ENCODE measurements around the gene AKR1C4.
"Not testable (repeated sequence)": the region's sequence is repeated elsewhere in the genome, so short reads cannot be mapped to it uniquely, and the experiment has no call there.

AKR1C4 gene

DNA sequence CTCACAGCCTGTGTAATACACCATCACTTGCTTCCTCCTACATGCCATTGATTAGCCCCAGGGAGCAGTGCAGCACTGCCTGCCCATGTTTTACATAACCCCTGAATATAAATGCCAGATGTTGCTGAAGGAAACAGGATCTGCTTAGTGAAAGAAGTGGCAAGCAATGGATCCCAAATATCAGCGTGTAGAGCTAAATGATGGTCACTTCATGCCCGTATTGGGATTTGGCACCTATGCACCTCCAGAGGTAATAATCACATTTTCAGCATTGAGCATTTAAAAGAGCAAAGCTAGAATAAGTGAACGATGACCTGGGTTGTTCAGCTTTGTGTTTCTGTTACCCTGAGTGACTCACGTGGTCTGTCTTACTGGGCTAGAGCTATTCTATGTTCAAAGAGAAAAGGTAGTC is at the start of gene AKR1C4:
Gene AKR1C4, plus strand, starts transcription at position 136 of the 412 bp plus-strand sequence. Its CDS starts 31 bp downstream, at position 167.
- DNase-seq (ENCODE audit: low read depth), result no peak

DNA sequence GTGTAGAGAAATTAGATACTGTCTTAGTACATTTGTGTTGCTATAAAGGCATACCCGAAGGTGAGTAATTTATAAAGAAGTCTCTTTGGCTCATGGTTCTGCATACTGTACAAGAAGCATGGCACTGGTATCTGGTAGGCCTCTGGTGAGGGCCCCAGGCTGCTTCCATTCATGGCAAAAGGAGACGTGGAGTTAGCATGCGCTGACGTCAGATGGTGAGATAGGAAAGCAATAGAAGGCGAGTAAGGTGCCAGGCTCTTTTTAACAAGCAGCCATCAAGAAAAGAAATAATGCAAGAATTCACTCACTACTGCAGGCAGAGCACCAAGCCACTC is 49.8 kb upstream of the AKR1C4 start:
- DNase-seq (ENCODE audit: low read depth), result no peak

DNA sequence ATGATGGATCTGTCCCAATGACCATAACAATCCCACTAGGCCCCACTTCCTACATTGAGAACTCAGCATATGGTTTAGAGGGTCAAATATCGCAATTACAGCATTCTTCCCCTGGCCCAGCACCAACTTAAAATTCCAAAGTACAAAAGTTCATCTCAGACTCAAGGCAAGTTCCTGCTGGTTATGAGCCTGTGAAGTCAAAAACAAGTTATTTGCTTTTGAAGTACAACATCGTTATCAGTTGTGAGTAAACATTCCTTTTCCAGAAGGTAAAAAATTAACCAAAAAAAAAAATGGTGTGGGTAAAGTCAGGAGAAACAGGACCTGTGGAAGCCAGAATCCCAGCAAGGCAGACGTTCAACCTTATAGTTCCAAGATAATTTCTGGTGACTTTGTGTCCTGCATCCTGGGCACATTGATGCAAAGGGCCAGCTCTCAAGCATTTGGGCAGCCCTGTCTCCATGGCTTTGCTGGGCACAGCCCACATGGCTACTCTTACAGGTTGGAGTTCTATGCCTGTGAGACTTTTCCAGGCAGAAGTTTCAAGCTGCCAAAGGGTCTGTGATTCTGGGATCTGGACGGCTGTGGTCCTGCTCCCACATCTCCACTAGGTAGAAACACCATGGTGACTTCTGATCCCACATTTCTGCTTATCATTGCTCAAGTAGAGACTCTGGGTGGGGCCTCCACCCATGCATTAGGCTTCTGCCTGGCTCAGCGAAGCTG is 49.2 kb upstream of the AKR1C4 start:
- no peak for DNase-seq (ENCODE audit: low read depth)

DNA sequence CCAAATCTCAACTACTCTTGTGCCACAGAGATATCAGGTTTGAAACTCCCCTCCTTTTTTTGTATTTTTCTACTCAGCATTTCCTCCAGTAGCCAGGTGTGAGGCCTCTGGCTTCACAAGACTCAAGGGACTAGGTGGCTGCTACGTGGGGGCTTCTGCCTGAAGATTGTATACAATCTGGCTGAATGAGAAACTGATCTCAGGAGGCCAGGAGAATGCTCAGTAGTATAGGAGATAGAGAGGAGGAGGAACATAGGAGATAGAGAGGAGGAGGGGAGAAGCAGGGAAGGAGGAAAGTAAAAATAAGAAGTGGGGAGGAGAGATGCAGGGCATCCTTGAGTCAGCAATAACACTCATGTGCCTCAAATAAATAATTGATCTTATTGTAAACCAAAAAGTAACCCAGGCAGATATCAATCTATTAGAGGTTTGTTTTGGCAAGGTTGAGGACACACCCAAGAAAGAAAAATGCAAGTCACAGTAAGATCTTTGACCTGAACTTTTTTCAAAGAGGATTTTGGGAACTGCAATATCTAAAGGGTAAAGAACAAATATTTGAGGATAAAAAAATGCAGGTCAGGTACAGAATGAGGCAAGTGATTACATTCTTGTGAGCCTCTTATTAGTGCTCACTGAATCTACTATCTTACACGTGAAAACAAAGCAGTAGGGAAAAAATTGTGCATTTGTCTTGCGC is 48.5 kb upstream of the AKR1C4 start:
- DNase-seq (ENCODE audit: low read depth), result no peak

DNA sequence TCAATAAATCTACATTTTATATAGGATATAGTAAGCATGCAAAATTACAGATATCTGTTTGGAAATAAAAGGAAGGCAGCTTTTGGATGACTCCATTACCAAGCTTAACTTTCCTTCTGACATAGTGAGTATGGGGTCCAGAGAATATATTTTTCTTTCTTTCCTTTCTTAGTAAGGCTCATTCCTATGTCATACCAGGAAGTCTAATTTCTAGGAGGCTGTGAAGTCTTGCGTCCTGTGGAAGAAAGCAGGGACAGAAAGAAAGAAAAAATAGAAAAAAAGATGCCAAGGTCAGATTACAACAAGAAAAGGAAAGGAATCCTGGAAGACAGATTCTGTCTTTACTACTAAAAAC is 48.0 kb upstream of the AKR1C4 start:
- no peak for DNase-seq (ENCODE audit: low read depth)

DNA sequence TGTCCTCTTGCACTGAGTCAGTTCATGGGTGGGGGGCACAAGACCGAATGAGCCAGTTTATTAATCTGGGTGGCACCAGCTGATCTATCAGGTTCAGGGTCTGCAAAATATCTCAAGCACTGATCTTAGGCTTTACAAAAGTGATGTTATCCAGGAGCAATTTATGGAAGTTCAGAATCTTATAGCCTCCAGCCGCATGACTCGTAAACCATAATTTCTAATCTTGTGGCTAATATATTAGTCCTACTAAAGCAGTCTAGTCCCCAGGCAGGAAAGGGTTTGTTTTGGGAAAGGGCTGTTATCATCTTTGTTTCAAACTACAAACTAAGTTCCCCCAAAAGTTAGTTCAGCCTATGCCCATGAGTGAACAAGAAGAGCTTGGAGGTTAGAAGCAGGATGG is 45.6 kb upstream of the AKR1C4 start:
- no peak for DNase-seq (ENCODE audit: low read depth)

DNA sequence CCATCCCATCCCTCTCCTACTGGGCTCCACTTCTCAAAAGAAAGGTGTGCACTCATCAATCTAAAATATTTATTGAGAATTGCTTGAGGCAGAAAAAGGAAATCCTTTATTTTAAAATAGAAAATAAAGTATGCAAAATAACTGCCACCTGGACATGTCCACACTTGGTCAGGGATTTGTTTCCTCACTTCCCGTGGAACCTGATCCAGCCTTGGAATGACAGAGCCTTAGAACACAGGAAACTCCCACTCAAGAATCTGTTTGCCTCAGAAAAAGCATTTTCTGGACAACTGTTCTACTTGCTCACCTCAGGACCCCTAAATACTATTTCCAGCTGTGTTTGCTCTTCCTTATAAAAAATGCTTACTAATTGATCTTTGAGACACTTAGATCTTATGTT is 40.7 kb upstream of the AKR1C4 start:
- no peak for DNase-seq (ENCODE audit: low read depth)

DNA sequence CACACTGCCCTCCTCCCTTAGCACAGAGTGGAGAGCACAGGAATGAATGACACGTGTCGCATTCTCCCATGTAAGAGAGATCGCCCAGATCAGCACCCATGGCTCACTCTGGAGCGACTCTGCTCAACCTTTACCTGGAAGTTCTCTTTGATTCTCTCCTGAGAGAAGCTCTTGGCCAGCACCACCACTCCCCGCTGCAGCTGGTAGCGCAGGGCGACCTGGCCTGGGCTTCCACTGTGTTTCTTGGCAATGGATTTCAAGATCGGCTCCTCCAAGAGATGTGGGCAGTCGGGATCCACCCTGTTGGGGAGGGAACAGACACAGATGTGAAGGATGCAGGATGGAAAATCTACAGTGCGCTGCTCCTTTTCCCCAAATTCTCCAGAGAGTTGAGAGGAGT is 39.1 kb upstream of the AKR1C4 start:
- DNase-seq (ENCODE audit: low read depth), result no peak

DNA sequence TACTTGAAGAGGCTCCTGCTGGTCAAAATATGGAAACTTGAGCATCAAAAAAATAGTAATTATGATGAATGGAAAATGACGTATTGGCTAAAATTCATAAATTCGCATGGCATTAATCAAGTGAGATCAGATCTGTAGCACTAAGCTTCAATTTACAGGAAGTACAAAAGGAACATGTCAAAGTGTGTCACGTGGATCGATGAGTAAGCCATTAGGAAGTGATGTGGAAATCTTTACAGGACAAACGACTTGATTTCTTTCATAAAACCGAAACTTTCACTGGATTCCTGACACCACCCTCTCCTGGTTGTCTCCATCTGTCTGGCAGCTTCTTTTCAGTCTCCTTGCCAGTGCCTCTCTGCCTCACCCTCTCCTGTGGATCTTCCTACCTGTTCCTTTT is 37.5 kb upstream of the AKR1C4 start:
- DNase-seq (ENCODE audit: low read depth), result no peak

DNA sequence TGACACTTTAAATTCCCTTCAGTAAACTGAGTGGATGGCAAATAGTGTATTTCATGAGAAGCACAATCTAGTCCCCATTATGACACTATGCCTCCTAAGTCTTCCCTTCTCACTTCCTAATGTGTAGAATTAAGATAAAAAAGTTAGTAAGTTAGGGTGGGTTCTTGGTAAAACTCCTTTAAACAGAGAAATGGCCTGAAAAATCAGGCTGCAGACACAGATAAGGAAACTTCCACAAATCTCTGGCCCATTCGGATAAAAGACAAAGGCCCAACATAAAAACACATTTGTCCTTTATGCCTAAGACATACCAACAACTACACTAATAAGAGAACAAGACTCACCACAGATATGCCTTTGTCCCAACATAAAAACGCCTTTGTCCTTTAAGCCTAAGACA is 33.1 kb upstream of the AKR1C4 start:
- no peak for DNase-seq (ENCODE audit: low read depth)

DNA sequence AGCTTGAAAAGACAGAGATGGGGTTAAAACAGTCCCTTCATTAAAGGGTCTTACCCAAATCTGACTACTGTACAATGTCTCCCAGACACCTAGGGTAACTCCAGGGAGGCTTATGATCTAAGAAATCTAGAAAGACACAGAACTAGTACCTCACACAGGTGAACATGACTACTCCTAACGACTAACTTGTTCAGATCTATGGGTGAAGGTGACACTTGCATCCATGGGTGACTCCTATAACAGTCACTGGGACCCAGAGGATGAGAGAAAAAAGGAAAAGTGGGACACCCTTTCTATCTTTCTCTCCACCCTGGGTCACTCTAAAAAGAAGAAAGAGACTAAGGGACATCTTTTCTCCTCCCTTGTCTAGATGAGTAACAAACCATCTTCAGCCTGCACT is 30.9 kb upstream of the AKR1C4 start:
- DNase-seq (ENCODE audit: low read depth), result no peak

DNA sequence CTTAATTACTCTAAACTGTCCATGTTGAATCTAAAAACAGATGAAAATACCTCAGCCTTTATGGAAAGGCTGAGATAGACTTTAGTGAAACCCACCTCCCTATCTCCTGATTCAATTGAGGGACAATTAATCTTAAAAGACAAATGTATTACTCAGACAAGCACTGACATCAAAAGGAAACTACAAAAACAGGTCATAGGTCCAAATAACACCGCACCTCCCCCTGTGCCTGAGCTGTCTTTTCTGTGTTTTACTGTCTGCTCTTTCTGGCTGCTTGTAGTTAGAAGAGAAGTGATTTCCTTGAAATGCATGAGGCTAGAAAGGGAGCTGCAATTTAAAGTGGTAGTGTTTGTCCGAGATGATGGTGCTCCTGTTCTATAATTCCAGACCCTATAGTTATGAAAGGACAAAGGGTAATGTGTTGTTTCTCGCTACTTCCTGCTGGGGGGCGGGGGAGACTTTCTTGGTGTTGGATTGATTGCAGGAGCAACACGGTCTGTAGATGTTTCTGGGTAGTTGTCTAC is 27.7 kb upstream of the AKR1C4 start:
- no peak for DNase-seq (ENCODE audit: low read depth)

DNA sequence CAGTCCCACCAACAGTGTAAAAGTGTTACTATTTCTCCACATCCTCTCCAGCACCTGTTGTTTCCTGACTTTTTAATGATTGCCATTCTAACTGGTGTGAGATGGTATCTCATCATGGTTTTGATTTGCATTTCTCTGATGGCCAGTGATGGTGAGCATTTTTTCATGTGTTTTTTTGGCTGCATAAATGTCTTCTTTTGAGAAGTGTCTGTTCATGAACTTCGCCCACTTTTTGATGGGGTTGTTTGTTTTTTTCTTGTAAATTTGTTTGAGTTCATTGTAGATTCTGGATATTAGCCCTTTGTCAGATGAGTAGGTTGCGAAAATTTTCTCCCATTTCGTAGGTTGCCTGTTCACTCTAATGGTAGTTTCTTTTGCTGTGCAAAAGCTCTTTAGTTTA is 21.1 kb upstream of the AKR1C4 start:
- not testable (repeated sequence) for DNase-seq (ENCODE audit: low read depth)

DNA sequence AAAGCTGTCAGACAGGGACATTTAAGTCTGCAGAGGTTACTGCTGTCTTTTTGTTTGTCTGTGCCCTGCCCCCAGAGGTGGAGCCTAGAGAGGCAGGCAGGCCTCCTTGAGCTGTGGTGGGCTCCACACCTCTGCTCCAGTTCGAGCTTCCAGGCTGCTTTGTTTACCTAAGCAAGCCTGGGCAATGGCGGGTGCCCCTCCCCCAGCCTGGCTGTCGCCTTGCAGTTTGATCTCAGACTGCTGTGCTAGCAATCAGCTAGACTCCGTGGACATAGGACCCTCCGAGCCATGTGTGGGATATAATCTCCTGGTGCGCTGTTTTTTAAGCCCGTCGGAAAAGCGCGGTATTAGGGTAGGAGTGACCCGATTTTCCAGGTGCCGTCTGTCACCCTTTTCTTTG is 16.1 kb upstream of the AKR1C4 start:
- not testable (repeated sequence) for DNase-seq (ENCODE audit: low read depth)

DNA sequence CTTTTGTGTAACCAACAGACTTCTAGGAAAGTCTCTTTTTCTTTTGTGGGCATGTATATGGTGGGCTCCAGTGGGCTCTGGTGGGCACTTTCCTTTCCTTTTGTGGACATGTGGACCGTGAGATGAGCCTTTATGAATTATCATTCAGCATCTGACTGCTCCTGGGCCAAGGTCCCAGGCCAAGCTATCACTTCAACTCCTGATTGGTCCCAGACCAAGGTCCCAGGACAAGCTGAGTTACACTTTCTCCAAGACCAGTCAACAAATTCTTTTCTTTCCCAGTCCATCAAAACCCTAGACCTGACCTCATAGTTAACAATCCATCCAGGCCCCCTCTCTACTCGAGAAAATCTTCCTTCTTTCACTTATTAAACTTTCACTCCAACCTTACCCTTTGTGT is 12.7 kb upstream of the AKR1C4 start:
- DNase-seq (ENCODE audit: low read depth), result no peak

DNA sequence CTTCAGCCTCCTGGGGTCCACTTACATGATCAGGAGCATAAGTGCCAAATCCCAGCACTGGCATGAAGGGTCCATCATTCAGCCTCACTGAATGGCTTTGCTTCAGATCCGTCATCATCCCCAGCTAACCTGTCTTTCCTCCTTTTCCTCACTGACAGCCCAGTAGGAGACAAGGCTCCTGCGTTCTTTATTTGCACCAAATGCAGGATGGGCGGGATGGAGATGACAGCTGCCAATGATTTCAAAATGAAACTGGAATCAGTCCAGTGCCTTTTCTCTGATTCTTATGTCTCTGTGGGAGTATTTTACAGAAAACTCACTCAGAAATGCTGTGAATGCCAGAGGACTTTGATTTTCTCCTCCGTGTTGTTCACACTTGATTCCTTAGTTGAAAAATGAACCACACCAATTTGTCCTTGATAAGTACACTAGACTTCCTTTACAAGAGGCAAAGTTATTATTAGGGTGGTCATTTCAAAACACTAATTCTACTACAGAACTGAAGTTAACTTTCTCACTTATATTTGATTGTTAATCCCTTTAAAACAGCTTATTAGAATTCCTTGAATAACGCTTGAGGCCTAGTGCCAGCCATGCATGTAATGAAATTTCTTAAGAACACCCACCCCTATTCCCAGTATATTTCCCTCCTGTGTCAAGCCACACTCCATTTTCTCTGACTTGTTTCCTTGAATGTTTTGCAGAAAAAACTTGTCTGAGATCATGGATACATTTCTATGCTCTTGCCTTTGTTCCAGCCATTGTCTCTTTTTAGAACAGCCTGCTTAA is 11.5 kb upstream of the AKR1C4 start, which contains the start of gene AKR1C8:
Gene AKR1C8, minus strand, starts transcription at position 164 of the 789 bp plus-strand sequence. Its CDS starts 46 bp downstream, at position 118.
- DNase-seq (ENCODE audit: low read depth), result no peak

DNA sequence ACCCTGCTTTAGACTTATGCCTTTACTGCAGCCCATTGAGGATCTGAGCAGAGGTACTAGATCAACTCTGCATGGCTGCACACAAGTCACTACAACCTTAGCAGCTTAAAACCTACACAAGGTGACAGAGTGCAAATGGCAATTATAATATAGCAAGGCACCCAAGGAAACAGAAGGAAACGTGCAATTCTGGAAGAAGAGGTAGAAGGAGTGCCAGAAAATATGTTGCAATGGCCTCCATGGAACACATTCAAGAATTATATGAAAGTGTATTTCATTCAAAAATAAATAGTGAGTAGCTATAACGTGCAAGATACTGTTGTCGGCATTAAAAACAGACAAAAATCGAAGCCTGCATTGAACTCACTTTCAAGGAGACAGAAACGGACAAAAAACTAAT is 8.8 kb upstream of the AKR1C4 start:
- no peak for DNase-seq (ENCODE audit: low read depth)

DNA sequence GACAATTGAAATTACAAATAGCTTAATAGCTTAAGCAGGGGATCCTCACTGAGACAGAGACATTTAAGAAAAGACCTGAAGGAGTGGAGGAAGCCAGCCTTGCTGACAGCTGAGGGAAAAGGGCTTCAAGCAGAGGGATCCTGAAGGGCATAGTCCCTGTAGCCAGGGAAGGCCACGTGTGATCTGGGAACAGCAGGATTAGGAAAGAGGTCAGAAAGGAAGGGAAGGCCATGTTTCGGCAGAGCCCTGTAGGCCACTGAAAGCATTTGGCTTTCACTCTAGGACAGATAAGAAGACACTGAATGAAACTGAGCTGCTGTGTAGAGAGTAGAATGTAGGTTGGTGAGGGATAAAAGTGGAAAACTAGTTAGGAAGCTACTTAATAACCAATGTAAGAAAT is 8.3 kb upstream of the AKR1C4 start:
- DNase-seq (ENCODE audit: low read depth), result no peak

DNA sequence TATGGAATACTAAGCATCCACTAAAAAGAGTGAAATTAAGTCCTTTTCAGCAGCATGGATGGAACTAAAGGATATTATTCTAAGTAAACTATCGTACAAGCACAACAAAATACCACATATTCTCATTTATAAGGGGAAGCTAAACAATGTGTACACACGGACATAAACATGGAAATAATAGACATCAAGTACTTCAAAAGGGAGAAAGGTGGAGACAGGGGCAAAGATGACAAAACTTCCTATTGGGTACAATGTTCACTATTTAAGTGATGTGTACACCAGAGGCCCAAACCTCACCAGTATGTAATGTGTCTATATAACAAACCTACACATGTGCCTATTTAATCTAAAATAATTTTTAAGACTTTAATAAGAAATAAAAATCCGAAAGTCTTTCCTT is 2.2 kb upstream of the AKR1C4 start:
- DNase-seq (ENCODE audit: low read depth), result no peak

DNA sequence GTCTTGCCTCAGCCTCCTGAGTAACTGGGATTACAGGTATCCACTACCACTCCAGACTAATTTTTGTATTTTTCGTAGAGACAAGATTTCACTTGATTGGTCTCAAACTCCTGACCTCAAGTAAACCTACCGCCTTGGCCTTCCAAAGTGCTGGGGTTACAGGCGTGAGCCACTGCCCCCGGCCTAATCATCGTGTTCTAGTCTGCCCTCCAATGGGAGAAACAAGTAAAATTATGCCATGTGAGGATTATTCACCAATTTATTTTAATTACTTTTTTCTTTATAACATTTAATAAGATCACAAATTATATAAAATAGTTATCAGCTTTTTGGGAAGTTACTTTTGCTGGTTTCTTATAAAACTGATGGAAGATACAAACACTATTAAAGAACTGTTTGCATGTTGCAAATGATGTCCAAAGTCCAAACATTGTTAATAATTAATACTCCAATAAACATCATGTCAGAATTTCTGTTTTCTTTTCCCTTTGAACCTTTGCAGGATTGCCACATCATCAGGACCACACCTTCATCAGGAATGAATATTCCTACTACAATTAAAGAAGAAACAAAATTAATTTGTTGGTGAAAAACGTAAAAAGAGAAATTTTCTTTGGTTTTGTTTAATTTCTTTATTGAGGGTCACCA is 786 bp upstream of the AKR1C4 start:
- DNase-seq (ENCODE audit: low read depth), result no peak

DNA sequence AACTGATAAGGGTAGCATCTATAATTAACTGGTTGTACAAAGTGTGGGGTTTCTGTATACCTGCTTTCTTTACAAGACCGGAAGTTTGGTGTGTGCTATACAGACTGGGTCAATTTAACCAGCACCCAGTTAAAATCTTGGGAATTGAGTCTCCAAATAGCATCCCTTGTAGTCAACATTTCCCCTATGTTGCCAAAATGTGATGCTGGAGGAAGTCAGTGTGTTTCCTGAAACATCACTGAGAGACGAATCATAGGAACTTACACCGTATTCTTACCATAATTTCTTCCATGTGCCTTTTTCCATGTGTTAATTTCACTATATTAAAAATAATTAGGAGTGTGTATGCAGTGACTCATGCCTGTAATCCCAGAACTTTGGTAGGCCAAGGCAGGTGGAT is 1.7 kb downstream of the AKR1C4 start:
- no peak for DNase-seq (ENCODE audit: low read depth)

DNA sequence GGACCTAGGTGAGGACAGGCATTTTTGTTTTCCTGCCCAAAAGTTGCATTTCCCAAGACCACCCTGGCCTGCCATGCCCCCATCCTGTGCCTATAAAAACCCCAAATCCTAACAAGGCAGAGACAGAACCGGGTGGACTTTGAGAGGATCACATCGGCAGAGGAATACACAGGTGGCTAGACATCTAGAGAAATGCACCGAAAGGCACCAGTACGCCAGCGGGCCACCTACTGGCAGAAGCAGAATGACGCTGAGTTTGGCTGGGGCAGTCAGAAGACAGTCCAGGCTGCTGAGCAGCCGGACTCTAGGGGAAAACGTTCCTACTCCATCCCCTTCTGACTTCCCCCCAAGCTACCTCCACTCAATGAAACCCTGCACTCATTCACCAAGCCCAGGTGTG is 2.8 kb downstream of the AKR1C4 start:
- no peak for DNase-seq (ENCODE audit: low read depth)

Data from stimulated activated CD4-positive, alpha-beta T cell treated with anti-CD3 and anti-CD28 coated beads, Interleukin-2, amount 100 ng/mL, for 4 hours (primary cell).